Astrocyte of the cerebellum (primary cell): ENCODE data around the gene SSBP3.

Experiments used
- DNase-seq: peaks from one replicate; pipeline ENCODE4 v3.0.0-alpha.2; 2011; ENCODE audit warnings: low read depth
- H3K4me3 ChIP-seq: 2 replicates; pipeline ENCODE4 v1.5.1; 2011; ENCODE audit warnings: mild to moderate bottlenecking, low read depth, low read length, moderate library complexity
- in situ Hi-C: cut with HindIII; loops from 2 replicates; pipeline ENCODE4 v1.10.0; 2017; ENCODE audit warnings: low sequenced_read_pairs
- TF ChIP-seq, protein P1 (sequence below): IDR thresholded peaks from 2 replicates; pipeline ENCODE4 v1.5.1; 2012; ENCODE audit warnings: low read length, low read depth, moderate library complexity, mild to moderate bottlenecking; ENCODE audit errors: missing control alignments

The SSBP3 gene

DNA sequence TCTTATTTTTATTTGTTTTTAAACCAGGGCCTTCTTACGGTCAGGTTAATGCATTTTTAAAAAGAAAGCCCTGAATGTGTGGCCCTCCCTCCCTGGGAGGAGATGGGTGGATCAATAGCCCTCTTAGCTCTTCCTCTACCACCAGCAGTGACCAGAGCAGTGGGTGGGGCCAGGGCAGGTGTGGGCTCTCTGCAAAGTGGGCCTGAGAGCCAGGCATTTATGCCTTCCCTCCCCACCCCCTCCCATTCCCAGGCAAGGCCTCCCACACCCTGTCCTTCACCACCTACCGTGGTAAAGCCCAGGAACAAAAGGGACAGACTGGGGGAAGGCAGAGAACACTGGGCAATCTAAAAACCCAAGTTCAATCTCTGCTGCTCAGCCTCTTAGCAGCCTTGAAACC lies 63.9 kb downstream of the SSBP3 start:
- TF ChIP-seq, protein P1, sequence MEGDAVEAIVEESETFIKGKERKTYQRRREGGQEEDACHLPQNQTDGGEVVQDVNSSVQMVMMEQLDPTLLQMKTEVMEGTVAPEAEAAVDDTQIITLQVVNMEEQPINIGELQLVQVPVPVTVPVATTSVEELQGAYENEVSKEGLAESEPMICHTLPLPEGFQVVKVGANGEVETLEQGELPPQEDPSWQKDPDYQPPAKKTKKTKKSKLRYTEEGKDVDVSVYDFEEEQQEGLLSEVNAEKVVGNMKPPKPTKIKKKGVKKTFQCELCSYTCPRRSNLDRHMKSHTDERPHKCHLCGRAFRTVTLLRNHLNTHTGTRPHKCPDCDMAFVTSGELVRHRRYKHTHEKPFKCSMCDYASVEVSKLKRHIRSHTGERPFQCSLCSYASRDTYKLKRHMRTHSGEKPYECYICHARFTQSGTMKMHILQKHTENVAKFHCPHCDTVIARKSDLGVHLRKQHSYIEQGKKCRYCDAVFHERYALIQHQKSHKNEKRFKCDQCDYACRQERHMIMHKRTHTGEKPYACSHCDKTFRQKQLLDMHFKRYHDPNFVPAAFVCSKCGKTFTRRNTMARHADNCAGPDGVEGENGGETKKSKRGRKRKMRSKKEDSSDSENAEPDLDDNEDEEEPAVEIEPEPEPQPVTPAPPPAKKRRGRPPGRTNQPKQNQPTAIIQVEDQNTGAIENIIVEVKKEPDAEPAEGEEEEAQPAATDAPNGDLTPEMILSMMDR, result no peak
- no peak for DNase-seq
- in situ Hi-C loops, result no loop called here
- H3K4me3 ChIP-seq, result no peak overlapping the region

DNA sequence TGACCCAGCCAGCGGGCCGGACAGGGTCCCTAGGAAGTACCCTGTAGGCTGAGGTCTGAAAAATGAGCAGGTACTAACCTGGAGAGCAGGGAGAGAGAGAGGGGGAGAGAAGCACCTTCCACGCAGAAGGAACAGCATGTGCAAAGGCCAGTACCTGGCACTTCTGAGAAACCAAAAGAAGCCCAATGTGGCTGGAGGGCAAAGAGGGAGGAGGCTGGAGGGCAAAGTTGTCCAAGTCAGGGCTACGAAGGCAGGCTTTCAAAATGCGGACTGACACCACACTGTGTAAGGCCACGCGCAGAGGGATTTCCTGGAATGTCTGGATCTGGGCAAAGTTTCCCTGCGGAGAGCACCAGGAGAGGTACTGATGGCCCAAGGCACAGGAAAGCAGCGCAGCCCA lies 64.4 kb downstream of the SSBP3 start:
- DNase-seq, result no peak
- in situ Hi-C loops, result no loop called here
- no peak overlapping the region for H3K4me3 ChIP-seq
- TF ChIP-seq, protein P1, result no peak

DNA sequence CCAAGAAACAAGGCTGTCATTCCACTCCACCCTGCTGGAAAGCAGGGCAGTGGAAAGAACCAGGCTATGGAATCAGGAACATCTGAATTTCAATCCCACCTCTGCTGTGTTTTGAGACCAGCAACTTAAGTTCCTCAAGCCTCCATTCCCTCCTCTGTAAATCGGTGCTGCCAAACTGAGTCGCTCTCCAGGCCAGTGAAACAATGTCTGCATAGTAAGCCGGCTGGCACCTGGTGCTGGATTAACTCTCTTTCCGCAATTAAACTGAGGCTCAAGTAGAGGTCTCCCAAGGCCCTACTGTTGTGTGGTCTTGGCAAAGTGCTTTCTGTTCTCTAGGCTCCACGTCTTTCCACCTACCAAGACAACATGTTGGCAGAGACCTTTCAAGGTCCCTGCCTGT lies 65.3 kb downstream of the SSBP3 start:
- in situ Hi-C loops, result no loop called here
- no peak overlapping the region for H3K4me3 ChIP-seq
- no peak for DNase-seq
- TF ChIP-seq, protein P1, result no peak

DNA sequence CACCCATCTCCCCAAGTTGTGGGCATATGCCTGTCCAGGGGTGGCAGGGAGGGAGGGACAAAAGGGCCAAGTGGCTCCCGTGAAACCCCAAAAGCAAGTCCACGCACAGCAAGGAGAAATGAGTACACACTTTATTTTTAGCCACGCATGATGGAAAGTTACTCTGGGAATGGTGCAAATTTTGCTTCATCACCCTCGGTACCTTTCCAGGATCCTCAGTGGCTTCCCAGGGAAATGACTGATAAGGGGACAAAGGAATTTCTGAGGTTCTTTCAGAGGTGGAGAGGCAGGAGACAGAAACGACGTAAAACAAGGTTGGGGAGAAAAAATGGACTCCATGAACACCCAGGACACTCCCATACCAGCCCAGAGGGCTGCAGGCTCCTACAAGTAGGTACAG lies 65.8 kb downstream of the SSBP3 start:
- in situ Hi-C loops, result no loop called here
- H3K4me3 ChIP-seq, result no peak overlapping the region
- TF ChIP-seq, protein P1, result no peak
- no peak for DNase-seq

DNA sequence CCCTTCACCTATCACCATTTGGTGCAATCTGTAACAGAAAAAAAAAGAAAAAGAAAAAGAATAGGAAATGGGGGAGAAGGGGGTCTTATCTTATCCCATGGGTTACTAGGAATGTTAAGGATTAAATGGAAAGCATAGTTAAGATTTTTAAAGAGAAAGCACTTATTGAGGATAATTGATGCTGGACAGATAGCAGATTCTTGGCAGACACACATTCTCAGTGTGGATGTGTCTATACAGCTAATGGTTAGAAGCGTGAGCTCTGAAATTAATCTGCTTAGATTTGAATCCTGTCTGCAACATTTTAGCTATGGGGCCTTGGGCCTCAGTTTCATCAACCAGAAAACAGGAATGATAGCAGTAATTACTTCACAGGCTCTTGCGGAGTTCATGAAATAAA lies 67.1 kb downstream of the SSBP3 start:
- DNase-seq, result no peak
- H3K4me3 ChIP-seq, result no peak overlapping the region
- TF ChIP-seq, protein P1, result no peak
- in situ Hi-C loops, result no loop called here

DNA sequence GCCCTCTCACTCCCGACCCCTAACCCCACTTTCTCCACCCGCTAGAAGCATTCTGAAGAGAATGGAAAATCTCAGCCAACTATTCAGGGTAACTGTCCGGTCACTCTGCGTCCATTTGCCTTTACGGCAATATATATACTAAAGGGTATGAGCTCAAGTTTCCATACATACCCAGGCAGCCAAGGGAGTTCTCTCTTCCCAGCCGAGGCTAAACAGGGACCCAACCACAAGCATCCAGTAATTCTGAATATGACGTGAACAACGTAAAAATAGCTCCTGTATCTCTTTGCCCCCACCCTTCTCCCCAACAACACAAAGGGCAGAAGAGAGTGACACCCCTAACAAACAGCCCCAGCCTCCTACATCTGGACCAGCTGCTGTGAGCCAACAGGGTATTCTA lies 67.7 kb downstream of the SSBP3 start:
- no peak for DNase-seq
- TF ChIP-seq, protein P1, result no peak
- in situ Hi-C loops, result no loop called here
- H3K4me3 ChIP-seq, result no peak overlapping the region

DNA sequence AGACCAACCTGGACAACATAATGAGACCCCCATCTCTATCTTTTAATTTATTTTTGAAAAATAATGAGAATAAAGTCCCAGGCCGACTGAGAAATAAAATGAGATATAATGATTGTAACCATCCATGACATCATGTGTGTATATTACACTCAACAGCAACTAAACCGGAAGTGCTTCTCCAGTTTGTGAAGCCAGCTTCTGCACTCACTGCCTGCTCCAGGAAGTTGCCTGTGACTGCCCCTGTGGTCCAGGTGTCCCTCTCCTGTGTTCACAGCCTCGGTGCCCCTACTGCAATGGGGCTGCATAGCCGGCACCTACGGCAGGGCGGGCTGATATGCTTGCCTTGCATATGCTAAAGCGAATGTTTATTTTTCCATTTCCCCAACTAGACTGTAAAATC lies 68.3 kb downstream of the SSBP3 start:
- TF ChIP-seq, protein P1, result no peak
- no peak for DNase-seq
- in situ Hi-C loops, result no loop called here
- H3K4me3 ChIP-seq, result no peak overlapping the region
